ENCODE data around the gene ZNF778.

Gene ZNF778

DNA sequence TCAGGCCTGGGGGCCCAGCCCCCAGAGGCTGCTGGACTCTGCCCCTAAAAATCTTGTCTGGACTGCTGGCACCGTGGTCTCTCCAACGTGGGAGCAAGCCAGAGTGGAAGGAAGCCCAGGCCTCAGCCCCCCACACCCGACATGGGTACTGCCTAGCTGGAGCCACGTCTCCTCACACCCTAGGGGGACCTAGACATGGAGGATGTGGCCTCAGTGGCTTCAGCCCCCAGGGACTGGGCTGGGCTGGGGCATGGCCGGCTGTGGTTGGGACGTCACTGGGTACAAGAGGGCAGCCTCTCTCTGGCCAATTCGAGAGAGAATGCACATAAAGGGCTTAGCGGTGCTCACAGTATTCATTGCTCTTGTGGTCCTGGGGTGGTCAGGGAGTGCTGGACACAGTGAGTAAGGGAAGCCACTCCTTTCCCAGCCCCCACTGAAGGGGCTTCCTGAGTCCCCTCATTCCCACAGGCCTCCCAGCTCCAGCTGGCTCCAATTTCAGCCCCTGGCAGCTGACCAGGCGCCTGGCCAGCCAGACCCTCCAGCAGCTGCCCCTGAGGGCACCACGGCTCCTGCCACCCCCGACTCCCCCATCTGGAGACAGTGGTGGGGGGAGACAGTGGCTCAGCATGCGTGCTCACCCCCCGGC, 44.9 kb upstream of the ZNF778 start:
- TF ChIP-seq, protein P1, sequence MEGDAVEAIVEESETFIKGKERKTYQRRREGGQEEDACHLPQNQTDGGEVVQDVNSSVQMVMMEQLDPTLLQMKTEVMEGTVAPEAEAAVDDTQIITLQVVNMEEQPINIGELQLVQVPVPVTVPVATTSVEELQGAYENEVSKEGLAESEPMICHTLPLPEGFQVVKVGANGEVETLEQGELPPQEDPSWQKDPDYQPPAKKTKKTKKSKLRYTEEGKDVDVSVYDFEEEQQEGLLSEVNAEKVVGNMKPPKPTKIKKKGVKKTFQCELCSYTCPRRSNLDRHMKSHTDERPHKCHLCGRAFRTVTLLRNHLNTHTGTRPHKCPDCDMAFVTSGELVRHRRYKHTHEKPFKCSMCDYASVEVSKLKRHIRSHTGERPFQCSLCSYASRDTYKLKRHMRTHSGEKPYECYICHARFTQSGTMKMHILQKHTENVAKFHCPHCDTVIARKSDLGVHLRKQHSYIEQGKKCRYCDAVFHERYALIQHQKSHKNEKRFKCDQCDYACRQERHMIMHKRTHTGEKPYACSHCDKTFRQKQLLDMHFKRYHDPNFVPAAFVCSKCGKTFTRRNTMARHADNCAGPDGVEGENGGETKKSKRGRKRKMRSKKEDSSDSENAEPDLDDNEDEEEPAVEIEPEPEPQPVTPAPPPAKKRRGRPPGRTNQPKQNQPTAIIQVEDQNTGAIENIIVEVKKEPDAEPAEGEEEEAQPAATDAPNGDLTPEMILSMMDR (conservative IDR thresholded peaks at IDR 0.05; ENCODE audit: low read length): no peak
- TF ChIP-seq EZH2phosphoT487 (IDR thresholded peaks at IDR 0.05; ENCODE audit: borderline replicate concordance): no peak
- Histone ChIP-seq H3K9me2 (replicated peaks; ENCODE audit: low read depth, low read length) (no peaks in the 10 kb centered on the region), H4K20me1 (ENCODE audit: insufficient read depth, low read length, poor library complexity, severe bottlenecking) (no peaks in the 10 kb centered on the region), H3K9ac (ENCODE audit: low read depth, low read length, poor library complexity, severe bottlenecking) (no peak overlapping the region), H3K4me2 (ENCODE audit: low read depth, low read length, poor library complexity, severe bottlenecking) (no peak overlapping the region), H3K9me3 (ENCODE audit: insufficient read depth, low read depth, low read length) (no peaks in the 10 kb centered on the region), H2AFZ (ENCODE audit: low read length) (no peak overlapping the region), H3K4me1 (ENCODE audit: insufficient read depth, low read length, poor library complexity, severe bottlenecking) (peaks cover 7% of the 10 kb centered on the region), H3K4me3 (ENCODE audit: low read length, poor library complexity, severe bottlenecking) (no peak overlapping the region), H3K27me3 (ENCODE audit: insufficient read depth, low read length, poor library complexity, severe bottlenecking) (no peaks in the 10 kb centered on the region), H3K36me3 (ENCODE audit: insufficient read depth, low read length) (no peaks in the 10 kb centered on the region), H3K79me2 (ENCODE audit: insufficient read depth, low read length) (no peaks in the 10 kb centered on the region), H3F3A (ENCODE audit: low read depth) (no peaks in the 10 kb centered on the region)

DNA sequence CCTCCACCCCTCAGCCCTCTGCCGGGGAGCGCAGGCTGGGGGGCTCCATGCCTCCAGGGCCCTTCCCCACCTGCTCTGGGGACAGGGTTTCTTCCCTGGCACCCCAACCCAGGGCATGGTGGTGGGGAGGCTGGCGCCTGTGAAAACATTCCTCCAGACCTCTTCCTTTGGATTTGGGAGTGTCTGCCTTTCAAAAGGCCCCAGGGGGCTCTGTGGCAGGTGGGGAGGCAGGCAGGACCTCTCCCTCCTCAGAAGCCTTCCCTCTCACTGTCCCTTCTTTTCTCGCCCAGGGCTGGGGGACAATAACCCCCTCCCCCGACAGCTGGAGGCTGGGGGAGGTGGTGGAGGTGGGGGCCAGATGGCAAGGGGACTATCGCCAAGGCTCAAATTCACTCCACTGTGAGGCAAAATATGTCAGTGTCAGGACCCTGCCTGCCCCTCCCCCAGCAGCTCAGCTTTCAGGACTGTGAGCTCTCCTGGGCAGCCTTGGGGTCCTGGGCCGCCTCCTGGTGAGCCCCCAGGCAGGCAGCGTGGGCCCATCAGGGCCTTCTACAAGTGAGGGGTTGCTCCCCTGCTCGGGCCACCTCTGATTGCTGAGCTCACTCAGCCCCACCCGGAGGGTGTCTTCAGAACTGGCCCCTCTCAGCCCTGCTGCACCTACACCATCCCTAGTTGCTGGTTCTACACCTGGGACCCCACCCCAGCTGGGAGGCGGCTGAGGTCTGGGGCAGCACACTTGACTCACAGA, 44.2 kb upstream of the ZNF778 start:
- TF ChIP-seq, protein P1 (conservative IDR thresholded peaks at IDR 0.05; ENCODE audit: low read length): no peak
- TF ChIP-seq EZH2phosphoT487 (IDR thresholded peaks at IDR 0.05; ENCODE audit: borderline replicate concordance): no peak
- no peaks in the 10 kb centered on the region for H3K27me3 ChIP-seq (ENCODE audit: insufficient read depth, low read length, poor library complexity, severe bottlenecking)

DNA sequence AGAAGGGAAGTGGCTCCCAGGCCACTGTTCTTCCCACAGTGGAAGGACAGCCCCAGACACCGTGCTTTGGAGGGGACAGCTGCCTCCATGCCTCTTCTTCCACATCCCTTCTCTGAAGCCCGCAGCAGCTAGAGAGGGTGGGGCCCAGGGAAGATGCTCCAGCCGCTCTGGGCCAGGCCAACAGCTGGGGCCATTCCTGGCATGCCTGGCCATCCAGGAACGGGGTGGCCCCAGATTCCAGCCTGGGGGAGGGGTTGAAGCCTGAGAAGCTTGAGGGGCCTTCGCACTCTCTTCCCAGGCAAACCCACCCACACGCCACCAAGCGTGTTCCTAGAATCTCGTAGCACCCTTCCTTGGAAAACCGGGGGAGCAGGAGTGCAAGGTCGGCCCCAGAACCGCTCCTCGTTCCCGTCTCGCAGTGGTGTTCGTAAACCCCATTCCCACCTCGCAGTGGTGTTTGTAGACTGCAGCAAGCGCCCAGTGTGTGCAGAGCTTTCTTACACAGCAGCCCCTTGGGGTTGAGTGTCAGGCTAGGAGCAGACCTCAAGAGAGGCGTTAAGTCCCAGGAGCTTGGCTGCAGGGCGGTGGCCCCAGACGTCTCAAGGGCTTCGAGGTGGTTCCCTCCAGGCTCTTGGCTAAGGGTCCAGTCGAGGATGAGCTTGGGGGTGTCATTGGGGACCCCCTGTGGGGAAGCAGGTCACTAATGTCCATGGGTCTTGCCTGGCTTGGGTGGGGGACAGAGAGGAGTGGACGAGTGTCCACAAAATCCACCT, 43.3 kb upstream of the ZNF778 start:
- Histone ChIP-seq H3K9me2 (replicated peaks; ENCODE audit: low read depth, low read length) (no peaks in the 10 kb centered on the region), H3K79me2 (ENCODE audit: insufficient read depth, low read length) (no peaks in the 10 kb centered on the region), H4K20me1 (ENCODE audit: insufficient read depth, low read length, poor library complexity, severe bottlenecking) (no peaks in the 10 kb centered on the region), H3K4me1 (ENCODE audit: insufficient read depth, low read length, poor library complexity, severe bottlenecking) (peaks cover 7% of the 10 kb centered on the region), H3K9ac (ENCODE audit: low read depth, low read length, poor library complexity, severe bottlenecking) (no peak overlapping the region), H3K36me3 (ENCODE audit: insufficient read depth, low read length) (no peaks in the 10 kb centered on the region), H3K4me2 (ENCODE audit: low read depth, low read length, poor library complexity, severe bottlenecking) (no peak overlapping the region), H3K4me3 (ENCODE audit: low read length, poor library complexity, severe bottlenecking) (no peak overlapping the region), H2AFZ (ENCODE audit: low read length) (no peak overlapping the region), H3K27me3 (ENCODE audit: insufficient read depth, low read length, poor library complexity, severe bottlenecking) (no peaks in the 10 kb centered on the region), H3F3A (ENCODE audit: low read depth) (no peaks in the 10 kb centered on the region), H3K9me3 (ENCODE audit: insufficient read depth, low read depth, low read length) (no peaks in the 10 kb centered on the region)
- TF ChIP-seq, protein P1 (conservative IDR thresholded peaks at IDR 0.05; ENCODE audit: low read length): no peak
- no peak for TF ChIP-seq EZH2phosphoT487 (IDR thresholded peaks at IDR 0.05; ENCODE audit: borderline replicate concordance)

More for the DNA sequence above, 44.2 kb upstream of the ZNF778 start:
- Histone ChIP-seq H3F3A (ENCODE audit: low read depth) (no peaks in the 10 kb centered on the region), H3K4me1 (ENCODE audit: insufficient read depth, low read length, poor library complexity, severe bottlenecking) (peaks cover 7% of the 10 kb centered on the region), H3K4me2 (ENCODE audit: low read depth, low read length, poor library complexity, severe bottlenecking) (no peak overlapping the region), H3K9ac (ENCODE audit: low read depth, low read length, poor library complexity, severe bottlenecking) (no peak overlapping the region), H3K79me2 (ENCODE audit: insufficient read depth, low read length) (no peaks in the 10 kb centered on the region), H3K9me2 (replicated peaks; ENCODE audit: low read depth, low read length) (no peaks in the 10 kb centered on the region), H3K9me3 (ENCODE audit: insufficient read depth, low read depth, low read length) (no peaks in the 10 kb centered on the region), H3K36me3 (ENCODE audit: insufficient read depth, low read length) (no peaks in the 10 kb centered on the region), H2AFZ (ENCODE audit: low read length) (no peak overlapping the region), H3K4me3 (ENCODE audit: low read length, poor library complexity, severe bottlenecking) (no peak overlapping the region), H4K20me1 (ENCODE audit: insufficient read depth, low read length, poor library complexity, severe bottlenecking) (no peaks in the 10 kb centered on the region)
